HEK293 (cell line): Measurements from ENCODE around the gene RNF2.
A peak's percentile ranks its signal among the peaks of the same experiment; 100 is the strongest.

ENCODE experiments used
- CTCF ChIA-PET: fragments of 350-600 bp; formaldehyde crosslinking; extraction: SDS; loops from one replicate; lab custom pipeline; 2021; ENCODE audit warnings: antibody characterized with exemption; lab: Yijun Ruan, JAX
- POLR2A ChIA-PET: fragments of 300-600 bp; formaldehyde crosslinking; extraction: SDS; loops from one replicate; lab custom pipeline; 2020; ENCODE audit warnings: antibody characterized with exemption, inconsistent platforms; lab: Yijun Ruan, JAX
- H3K27ac ChIP-seq: fragments of 200-500 bp; sonication (Bioruptor generic); 2 replicates; pipeline ENCODE4 v1.5.1; 2014; ENCODE audit warnings: low read depth, low read length, control low read depth, inconsistent platforms; ENCODE audit errors: extremely low read depth
- H3K36me3 ChIP-seq, 2 experiments: fragments of 200-500 bp in 1 of 2; sonication (Bioruptor generic) in 1 of 2; 1 replicate in 1 of 2; 2 replicates in 1 of 2; pipeline ENCODE4 v1.5.1; 2014 to 2017; ENCODE audit warnings: inconsistent platforms in 2 of 2, low read length in 2 of 2; ENCODE audit not compliant: control insufficient read depth in 2 of 2, insufficient read depth in 1 of 2
- H3K4me1 ChIP-seq: fragments of 200-500 bp; sonication (Bioruptor generic); 2 replicates; pipeline ENCODE4 v1.5.1; 2014; ENCODE audit warnings: mild to moderate bottlenecking, low read length, inconsistent platforms; ENCODE audit not compliant: control insufficient read depth, insufficient read depth
- H3K4me3 ChIP-seq: 2 replicates; pipeline ENCODE4 v1.5.1; 2011; ENCODE audit warnings: low read depth, mild to moderate bottlenecking, control low read depth, low read length, moderate library complexity
- H3K9me3 ChIP-seq: fragments of 200-500 bp; sonication (Bioruptor generic); 2 replicates; pipeline ENCODE4 v1.5.1; 2014; ENCODE audit warnings: low read depth, low read length, inconsistent platforms; ENCODE audit not compliant: control insufficient read depth, insufficient read depth
- GLI4 ChIP-seq: fragments of 450-650 bp; formaldehyde crosslinking; IDR thresholded peaks from 2 replicates; pipeline ENCODE4 v1.5.1; 2016; ENCODE audit warnings: missing biosample characterization, missing genetic modification characterization
- PATZ1 ChIP-seq: fragments of 450-650 bp; formaldehyde crosslinking; IDR thresholded peaks from 2 replicates; pipeline ENCODE4 v1.5.1; 2016; ENCODE audit warnings: missing biosample characterization, missing genetic modification characterization
- PRDM4 ChIP-seq: fragments of 450-650 bp; formaldehyde crosslinking; IDR thresholded peaks from 2 replicates; pipeline ENCODE4 v1.5.1; 2017; ENCODE audit warnings: missing biosample characterization, missing genetic modification characterization
- SETDB1 ChIP-seq: IDR thresholded peaks from one replicate; pipeline ENCODE4 v1.6.1; 2017; ENCODE audit warnings: mild to moderate bottlenecking, low read length, moderate library complexity, mixed read lengths; ENCODE audit not compliant: insufficient read length
- TRIM28 ChIP-seq: IDR thresholded peaks from 2 replicates; pipeline ENCODE4 v1.6.1; 2011; ENCODE audit warnings: low read length, control low read depth, borderline replicate concordance
- ZBTB7A ChIP-seq: fragments of 450-650 bp; formaldehyde crosslinking; IDR thresholded peaks from 2 replicates; pipeline ENCODE4 v1.5.1; 2016; ENCODE audit warnings: low read depth, missing biosample characterization, missing genetic modification characterization
- ZNF155 ChIP-seq: fragments of 450-650 bp; formaldehyde crosslinking; IDR thresholded peaks from 2 replicates; pipeline ENCODE4 v1.5.1; 2016; ENCODE audit warnings: missing biosample characterization, missing genetic modification characterization
- ZNF514 ChIP-seq: fragments of 450-650 bp; formaldehyde crosslinking; IDR thresholded peaks from 2 replicates; pipeline ENCODE4 v1.5.1; 2016; ENCODE audit warnings: missing biosample characterization, missing genetic modification characterization
- ZNF521 ChIP-seq: fragments of 450-650 bp; formaldehyde crosslinking; IDR thresholded peaks from 2 replicates; pipeline ENCODE4 v1.5.1; 2017; ENCODE audit warnings: missing biosample characterization, mild to moderate bottlenecking, missing genetic modification characterization
- ZNF530 ChIP-seq: fragments of 450-650 bp; formaldehyde crosslinking; IDR thresholded peaks from 2 replicates; pipeline ENCODE4 v1.5.1; 2016; ENCODE audit warnings: low read depth, missing biosample characterization, missing genetic modification characterization
- ZNF549 ChIP-seq: fragments of 450-650 bp; IDR thresholded peaks from 2 replicates; pipeline ENCODE4 v1.5.1; 2018; ENCODE audit warnings: missing biosample characterization, missing genetic modification characterization, mild to moderate bottlenecking, inconsistent platforms, moderate library complexity
- ZNF558 ChIP-seq: fragments of 450-650 bp; formaldehyde crosslinking; IDR thresholded peaks from 2 replicates; pipeline ENCODE4 v1.5.1; 2016; ENCODE audit warnings: missing biosample characterization, missing genetic modification characterization
- ZNF585B ChIP-seq: fragments of 450-650 bp; formaldehyde crosslinking; IDR thresholded peaks from 2 replicates; pipeline ENCODE4 v1.5.1; 2016; ENCODE audit warnings: missing biosample characterization, missing genetic modification characterization
- ZNF626 ChIP-seq: fragments of 450-650 bp; sonication (Bioruptor Pico); formaldehyde crosslinking; IDR thresholded peaks from 2 replicates; pipeline ENCODE4 v1.5.1; 2018; ENCODE audit warnings: missing biosample characterization, missing genetic modification characterization, inconsistent platforms
- ZSCAN23 ChIP-seq: fragments of 450-650 bp; formaldehyde crosslinking; IDR thresholded peaks from 2 replicates; pipeline ENCODE4 v1.5.1; 2016; ENCODE audit warnings: missing biosample characterization, missing genetic modification characterization

The RNF2 gene

DNA sequence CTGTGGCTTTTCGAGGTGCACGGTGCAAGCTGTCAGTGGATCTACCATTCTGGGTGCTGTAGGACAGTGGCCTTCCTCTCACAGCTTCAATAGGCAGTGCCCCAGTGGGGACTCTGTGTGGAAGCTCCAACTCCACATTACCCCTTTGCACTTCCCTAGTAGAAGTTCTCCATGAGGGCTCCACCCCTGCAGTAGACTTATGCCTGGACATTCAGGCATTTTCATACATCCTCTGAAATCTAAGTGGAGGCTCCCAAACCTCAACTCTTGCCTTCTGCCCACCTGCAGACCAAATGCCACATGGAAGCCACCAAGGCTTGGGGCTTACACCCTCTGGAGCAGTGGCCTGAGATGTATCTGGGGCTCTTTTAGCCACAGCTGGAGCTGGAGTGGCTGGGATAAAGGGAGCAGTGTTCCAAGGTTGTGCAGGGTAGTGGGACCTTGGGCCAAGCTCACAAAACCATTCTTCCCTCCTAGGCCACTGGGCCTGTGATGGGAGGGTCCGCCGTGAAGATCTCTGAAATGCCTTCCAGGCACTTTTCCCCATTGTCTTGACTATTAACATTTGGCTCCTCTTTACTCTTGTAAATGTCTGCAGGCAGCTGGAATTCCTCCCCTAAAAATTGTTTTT is 18.0 kb upstream of the RNF2 start:
- 0 out of 2 replicates have a peak, but pooled peaks have one; percentile 61 for TF ChIP-seq ZNF626 (tag by site-specific recombination)
- TF ChIP-seq SETDB1, result peak; percentile 84
- TF ChIP-seq ZNF585B (tag by site-specific recombination), result peak; percentile 57
- TF ChIP-seq ZSCAN23, result no peak
- H3K4me1 ChIP-seq, result no peaks in the 10 kb centered on the region
- no peak overlapping the region for H3K27ac ChIP-seq
- H3K9me3 ChIP-seq, result no peaks in the 10 kb centered on the region
- ChIA-PET POLR2A (no interaction called here), CTCF (no interaction called here)
- no peaks in the 10 kb centered on the region for H3K36me3 ChIP-seq
- H3K4me3 ChIP-seq, result no peak overlapping the region

GRCh38 chr1:185033686-185034085 is 11.7 kb upstream of the RNF2 start:
- no peaks in the 10 kb centered on the region for H3K4me1 ChIP-seq
- TF ChIP-seq ZNF549 (tag by site-specific recombination) (no peak), GLI4 (tag by site-specific recombination) (no peak), ZNF558 (tag by site-specific recombination) (no peak), PRDM4 (tag by site-specific recombination) (no peak), PATZ1 (tag by site-specific recombination) (no peak), ZNF514 (tag by site-specific recombination) (no peak), ZNF585B (tag by site-specific recombination) (no peak)
- TF ChIP-seq, all 188 proteins: peak for 0
- H3K4me3 ChIP-seq, result no peak overlapping the region
- POLR2A ChIA-PET, result no interaction called here
- no peak overlapping the region for H3K27ac ChIP-seq
- no peaks in the 10 kb centered on the region for H3K9me3 ChIP-seq
- CTCF ChIA-PET, result no interaction called here
- H3K36me3 ChIP-seq, result no peaks in the 10 kb centered on the region

DNA sequence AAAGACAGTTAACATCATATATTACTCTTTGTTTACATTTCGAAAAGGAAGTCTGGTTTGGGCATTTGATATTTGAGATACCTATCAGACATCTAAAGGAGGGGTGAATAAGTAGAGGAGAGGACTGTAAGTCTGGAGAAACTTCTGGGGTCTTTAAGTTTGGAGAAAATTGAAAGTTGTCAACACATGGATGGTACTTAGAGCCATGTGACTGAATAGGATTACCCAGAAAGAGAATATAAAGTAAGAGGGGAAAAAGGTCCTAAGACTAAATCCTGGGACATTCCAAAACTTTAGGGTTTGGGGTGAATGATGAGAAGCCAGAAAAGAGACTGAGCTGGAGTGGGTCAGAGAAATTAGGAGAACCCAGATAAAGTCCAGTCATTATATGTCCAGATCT is 10.1 kb upstream of the RNF2 start:
- no peaks in the 10 kb centered on the region for H3K36me3 ChIP-seq
- no peaks in the 10 kb centered on the region for H3K9me3 ChIP-seq
- H3K4me1 ChIP-seq, result peaks cover 3% of the 10 kb centered on the region; the same call in 1 of the 2 replicates
- H3K27ac ChIP-seq, result no peak overlapping the region
- ChIA-PET CTCF (interaction anchor here (0.6 kb wide), 1 partner anchor 32 kb away, joined by 3 read pairs; no protein-coding TSS in a partner anchor), POLR2A (interaction anchor here (1.6 kb wide), 1 partner anchor 10 kb away, joined by 6 read pairs; the partner anchor contains the start of gene RNF2)
- TF ChIP-seq ZNF521 (no peak), TRIM28 (no peak), ZBTB7A (no peak), ZNF155 (tag by site-specific recombination) (no peak), ZNF530 (tag by site-specific recombination) (no peak)
- H3K4me3 ChIP-seq, result no peak overlapping the region
